WTC11 (cell line): ENCODE results near the gene NACA. TPM values are rescaled to one million over a fixed set of nuclear protein-coding genes. Genes with fewer than 3 reads are reported as not detected.
A peak's percentile ranks its signal among the peaks of the same experiment; 100 is the strongest.

Experiments
- ATAC-seq: fragments of 200-7000 bp; cut with Tn5 transposase; 2 replicates; pipeline ENCODE4 v1.10.0; 2021; ENCODE audit warnings: mild to moderate bottlenecking, moderate library complexity
- CTCF ChIA-PET: fragments of 300-600 bp; sonication (Branson Sonifier 250); formaldehyde crosslinking; loops from one replicate; lab custom pipeline; 2021; ENCODE audit warnings: antibody characterized with exemption; lab: Charles Lee
- POLR2A ChIA-PET: fragments of 350-600 bp; sonication (Branson Sonifier 250); formaldehyde crosslinking; loops from one replicate; lab custom pipeline; 2021; ENCODE audit warnings: antibody characterized with exemption; lab: Charles Lee
- DNase-seq: peaks from one replicate; pipeline ENCODE4 v3.0.0; 2021; ENCODE audit warnings: low spot score
- H3K27ac Mint-ChIP-seq: 2 replicates; pipeline ENCODE4 v1.8.0; 2021; ENCODE audit warnings: mixed read lengths
- H3K27me3 Mint-ChIP-seq: 2 replicates; pipeline ENCODE4 v1.8.0; 2021; ENCODE audit warnings: low read depth, mild to moderate bottlenecking, moderate library complexity, mixed read lengths
- H3K36me3 Mint-ChIP-seq: 2 replicates; pipeline ENCODE4 v1.8.0; 2021; ENCODE audit warnings: mixed read lengths
- H3K4me1 Mint-ChIP-seq: 2 replicates; pipeline ENCODE4 v1.8.0; 2022; ENCODE audit warnings: mixed read lengths
- H3K4me3 Mint-ChIP-seq: 2 replicates; pipeline ENCODE4 v1.8.0; 2021; ENCODE audit warnings: mild to moderate bottlenecking, moderate library complexity, mixed read lengths
- H3K9me3 Mint-ChIP-seq: 2 replicates; pipeline ENCODE4 v1.8.0; 2021; ENCODE audit warnings: mixed read lengths
- ARID4B ChIP-seq: sonication (generic); formaldehyde crosslinking; IDR thresholded peaks from 2 replicates; pipeline ENCODE4 v1.8.0; 2023; ENCODE audit warnings: missing genetic modification reagents, mild to moderate bottlenecking, borderline replicate concordance
- ETV6 ChIP-seq: sonication (generic); formaldehyde crosslinking; IDR thresholded peaks from 2 replicates; pipeline ENCODE4 v1.8.1; 2022; ENCODE audit warnings: mild to moderate bottlenecking, missing genetic modification reagents
- NFATC4 ChIP-seq: fragments of 250-450 bp; sonication (Bioruptor Pico); IDR thresholded peaks from 2 replicates; pipeline ENCODE4 v1.9.0; 2021; ENCODE audit warnings: mild to moderate bottlenecking
- PRDM15 ChIP-seq: sonication (generic); formaldehyde crosslinking; IDR thresholded peaks from 2 replicates; pipeline ENCODE4 v1.8.0; 2022; ENCODE audit warnings: missing genetic modification reagents
- PRRX2 ChIP-seq: fragments of 250-450 bp; sonication (Bioruptor Pico); IDR thresholded peaks from 2 replicates; pipeline ENCODE4 v1.8.0; 2021; ENCODE audit warnings: mild to moderate bottlenecking
- RELA ChIP-seq: sonication (generic); formaldehyde crosslinking; IDR thresholded peaks from 2 replicates; pipeline ENCODE4 v1.8.1; 2022; ENCODE audit warnings: missing genetic modification reagents, mild to moderate bottlenecking, borderline replicate concordance
- SMAD3 ChIP-seq: sonication (generic); formaldehyde crosslinking; IDR thresholded peaks from 2 replicates; pipeline ENCODE4 v1.8.0; 2022; ENCODE audit warnings: missing genetic modification reagents, mild to moderate bottlenecking, borderline replicate concordance
- SMAD4 ChIP-seq: sonication (generic); formaldehyde crosslinking; IDR thresholded peaks from 2 replicates; pipeline ENCODE4 v1.8.0; 2022; ENCODE audit warnings: mild to moderate bottlenecking, missing genetic modification reagents
- SP1 ChIP-seq: sonication (generic); formaldehyde crosslinking; conservative IDR thresholded peaks from 2 replicates; pipeline ENCODE4 v1.8.1; 2022; ENCODE audit warnings: missing genetic modification reagents
- TEAD1 ChIP-seq: sonication (generic); formaldehyde crosslinking; IDR thresholded peaks from 2 replicates; pipeline ENCODE4 v1.8.0; 2022; ENCODE audit warnings: mild to moderate bottlenecking, missing genetic modification reagents
- ZNF232 ChIP-seq: sonication (generic); formaldehyde crosslinking; IDR thresholded peaks from 2 replicates; pipeline ENCODE4 v1.8.0; 2022; ENCODE audit warnings: mild to moderate bottlenecking, missing genetic modification reagents
- total RNA-seq: library from RNA; stranded (reverse); gene quantifications from 3 replicates; pipeline ENCODE4 v1.2.3, GENCODE V29; 2021
- TF ChIP-seq, protein P1 (sequence below): sonication (generic); formaldehyde crosslinking; IDR thresholded peaks from 2 replicates; pipeline ENCODE4 v1.8.1; 2023; ENCODE audit warnings: mild to moderate bottlenecking, missing genetic modification reagents

NACA gene
- total RNA-seq, 1 experiment from 2014 or later = 987 TPM

DNA sequence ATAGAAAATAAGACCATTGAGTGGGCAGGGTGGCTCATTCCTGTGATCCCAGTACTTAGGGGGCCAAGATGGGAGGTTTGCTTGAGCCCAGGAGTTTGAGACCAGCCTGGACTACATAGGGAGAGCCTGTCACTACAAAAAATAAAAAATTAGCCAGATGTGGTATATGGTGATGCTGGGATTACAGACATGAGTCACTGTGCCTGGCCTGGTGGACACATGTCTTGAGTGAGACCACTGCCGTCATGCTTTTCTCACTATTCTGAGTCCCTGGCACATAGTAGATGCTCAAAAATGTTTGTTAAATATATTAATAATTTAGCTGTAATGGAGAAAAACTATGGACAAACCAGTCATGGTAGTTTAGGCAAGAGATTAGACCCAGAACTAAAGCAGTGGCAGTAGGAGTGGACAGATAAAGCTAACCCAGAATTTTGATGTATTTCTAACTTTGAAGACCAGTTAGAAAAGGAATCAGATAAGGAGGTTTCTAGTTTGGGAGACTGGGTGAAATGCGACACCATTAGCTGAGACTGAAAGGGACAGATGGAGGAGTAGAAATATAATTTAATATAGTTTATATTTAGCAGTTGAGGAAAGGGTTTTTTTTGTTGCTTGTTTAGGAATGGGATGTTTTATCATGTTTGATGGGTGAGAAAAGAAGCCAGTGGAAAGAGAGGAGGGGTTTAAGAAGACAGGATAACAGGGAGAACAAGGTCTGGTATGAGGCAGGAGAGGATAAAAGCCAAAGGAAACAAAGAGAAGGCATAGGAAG, 29.6 kb downstream of the NACA start (continued):
- TF ChIP-seq TEAD1 = no peak

GRCh38 chr12:56694161-56694560, 30.9 kb downstream of the NACA start:
- H3K9me3 Mint-ChIP-seq = no peaks in the 10 kb centered on the region
- no peak for TF ChIP-seq ARID4B (CRISPR knock-in tag)
- no peak for TF ChIP-seq NFATC4
- H3K27ac Mint-ChIP-seq = no peak overlapping the region
- ATAC-seq (no peak), DNase-seq (no peak)
- H3K4me1 Mint-ChIP-seq = peaks cover 15% of the 10 kb centered on the region
- no peak overlapping the region for H3K4me3 Mint-ChIP-seq
- ChIA-PET POLR2A (interaction anchor here (0.6 to 0.7 kb wide), 3 partner anchors 385 to 876 kb away, joined by 3 to 4 read pairs (median 3); partner anchors contain the start of genes ORMDL2 and SARNP), CTCF (no interaction called here)
- no peaks in the 10 kb centered on the region; the same call in 1 of the 2 replicates for H3K27me3 Mint-ChIP-seq
- H3K36me3 Mint-ChIP-seq = no peaks in the 10 kb centered on the region

DNA sequence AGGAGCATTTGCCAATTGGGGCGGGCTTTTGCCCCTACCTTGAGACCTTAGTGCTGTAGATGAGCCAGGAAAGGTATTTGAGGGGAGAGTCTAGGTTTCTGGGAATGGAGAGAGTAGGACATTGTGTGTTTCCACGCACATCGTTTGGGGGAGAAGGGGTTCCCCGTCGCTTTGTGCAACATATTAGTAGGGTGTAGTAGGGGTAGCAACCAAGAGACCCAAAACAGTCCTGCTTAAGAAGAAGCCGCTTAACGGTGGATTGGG, 36.3 kb downstream of the NACA start:
- H3K36me3 Mint-ChIP-seq = peaks cover 26% of the 10 kb centered on the region
- ATAC-seq (no peak; the same call in 1 of the 2 replicates), DNase-seq (no peak)
- POLR2A ChIA-PET = interaction anchor here (0.6 to 3.2 kb wide), 14 partner anchors 9 to 643 kb away, joined by 3 to 15 read pairs (median 4); partner anchors contain the start of genes ATP5F1B and NACA
- no peaks in the 10 kb centered on the region for H3K9me3 Mint-ChIP-seq
- peak overlapping the region; percentile 99 for H3K4me3 Mint-ChIP-seq
- no peaks in the 10 kb centered on the region; the same call in 1 of the 2 replicates for H3K27me3 Mint-ChIP-seq
- H3K27ac Mint-ChIP-seq = peak overlapping the region; percentile 97
- CTCF ChIA-PET = interaction anchor here (0.6 to 3.9 kb wide), 7 partner anchors 52 to 436 kb away, joined by 3 to 27 read pairs (median 5); partner anchors contain the start of gene BAZ2A
- no peak for TF ChIP-seq SP1 (CRISPR knock-in tag)
- TF ChIP-seq RELA = no peak
- TF ChIP-seq PRDM15 (CRISPR knock-in tag) = no peak
- no peak for TF ChIP-seq ETV6 (CRISPR knock-in tag)
- TF ChIP-seq PRRX2 (CRISPR knock-in tag) = 0 out of 2 replicates have a peak, but pooled peaks have one; percentile 30
- TF ChIP-seq SMAD3 (CRISPR knock-in tag) = no peak
- TF ChIP-seq SMAD4 (CRISPR knock-in tag) = no peak
- TF ChIP-seq ZNF232 (CRISPR knock-in tag) = no peak
- TF ChIP-seq, protein P1, sequence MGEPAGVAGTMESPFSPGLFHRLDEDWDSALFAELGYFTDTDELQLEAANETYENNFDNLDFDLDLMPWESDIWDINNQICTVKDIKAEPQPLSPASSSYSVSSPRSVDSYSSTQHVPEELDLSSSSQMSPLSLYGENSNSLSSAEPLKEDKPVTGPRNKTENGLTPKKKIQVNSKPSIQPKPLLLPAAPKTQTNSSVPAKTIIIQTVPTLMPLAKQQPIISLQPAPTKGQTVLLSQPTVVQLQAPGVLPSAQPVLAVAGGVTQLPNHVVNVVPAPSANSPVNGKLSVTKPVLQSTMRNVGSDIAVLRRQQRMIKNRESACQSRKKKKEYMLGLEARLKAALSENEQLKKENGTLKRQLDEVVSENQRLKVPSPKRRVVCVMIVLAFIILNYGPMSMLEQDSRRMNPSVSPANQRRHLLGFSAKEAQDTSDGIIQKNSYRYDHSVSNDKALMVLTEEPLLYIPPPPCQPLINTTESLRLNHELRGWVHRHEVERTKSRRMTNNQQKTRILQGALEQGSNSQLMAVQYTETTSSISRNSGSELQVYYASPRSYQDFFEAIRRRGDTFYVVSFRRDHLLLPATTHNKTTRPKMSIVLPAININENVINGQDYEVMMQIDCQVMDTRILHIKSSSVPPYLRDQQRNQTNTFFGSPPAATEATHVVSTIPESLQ (CRISPR knock-in tag) = no peak
- TF ChIP-seq, all 79 proteins: peak for 1
- peaks cover 16% of the 10 kb centered on the region for H3K4me1 Mint-ChIP-seq
